GM21515 (cell line): ENCODE results near the gene ZNRD2.

Source experiments
- ATAC-seq: cut with Tn5 transposase; IDR thresholded peaks from one replicate; pipeline ENCODE4 v1.9.1; 2021; ENCODE audit not compliant: unreplicated experiment

ZNRD2 gene

GRCh38 chr11:65572356-65573051 lies 2.2 kb downstream of the ZNRD2 start, which contains the start of gene FAM89B:
Gene FAM89B, plus strand, starts transcription at chr11:65572538. Its CDS starts 132 bp downstream, at chr11:65572670.
- no peak for ATAC-seq

GRCh38 chr11:65573391-65574079 lies 3.3 kb downstream of the ZNRD2 start:
- no peak for ATAC-seq

GRCh38 chr11:65574109-65574810 lies 4.0 kb downstream of the ZNRD2 start:
- ATAC-seq, result no peak

- no peak for ATAC-seq
Measured at GRCh38 chr11:65574811-65575567, 4.7 kb downstream of the ZNRD2 start.

GRCh38 chr11:65575568-65576231 lies 5.4 kb downstream of the ZNRD2 start, which contains the start of gene EHBP1L1:
Gene EHBP1L1, plus strand, starts transcription at chr11:65576053. Its CDS starts 250 bp downstream, at chr11:65576303.
- ATAC-seq, result no peak

DNA sequence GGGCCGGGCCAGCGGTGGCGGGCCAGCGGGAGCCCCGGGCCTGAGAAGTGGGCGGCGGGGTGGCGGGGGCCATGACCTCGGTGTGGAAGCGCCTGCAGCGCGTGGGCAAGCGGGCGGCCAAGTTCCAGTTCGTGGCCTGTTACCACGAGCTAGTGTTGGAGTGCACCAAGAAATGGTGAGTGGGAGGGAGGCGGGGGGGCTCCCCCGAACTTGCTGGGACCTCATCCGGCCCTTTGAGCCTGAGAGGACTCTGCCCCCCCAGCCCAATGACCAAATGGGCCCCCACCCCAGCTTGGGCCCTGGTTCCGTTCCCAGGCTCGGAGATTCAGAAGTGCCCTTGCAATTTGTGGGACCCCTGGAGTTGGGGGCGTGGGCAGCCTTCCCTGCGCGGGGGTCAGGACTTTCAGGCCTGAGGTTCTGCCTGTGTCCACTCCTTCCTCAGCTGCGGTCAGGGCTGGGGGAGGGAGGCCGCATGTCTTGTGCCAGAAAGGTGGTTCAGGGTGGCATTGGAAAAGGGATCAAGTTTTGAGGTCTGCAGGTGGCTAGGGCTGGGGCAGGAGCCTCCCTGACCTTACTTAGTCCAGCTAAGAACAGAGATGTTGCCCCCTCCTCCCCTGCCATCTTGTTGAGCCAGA lies 6.1 kb downstream of the ZNRD2 start:
- ATAC-seq, result no peak

DNA sequence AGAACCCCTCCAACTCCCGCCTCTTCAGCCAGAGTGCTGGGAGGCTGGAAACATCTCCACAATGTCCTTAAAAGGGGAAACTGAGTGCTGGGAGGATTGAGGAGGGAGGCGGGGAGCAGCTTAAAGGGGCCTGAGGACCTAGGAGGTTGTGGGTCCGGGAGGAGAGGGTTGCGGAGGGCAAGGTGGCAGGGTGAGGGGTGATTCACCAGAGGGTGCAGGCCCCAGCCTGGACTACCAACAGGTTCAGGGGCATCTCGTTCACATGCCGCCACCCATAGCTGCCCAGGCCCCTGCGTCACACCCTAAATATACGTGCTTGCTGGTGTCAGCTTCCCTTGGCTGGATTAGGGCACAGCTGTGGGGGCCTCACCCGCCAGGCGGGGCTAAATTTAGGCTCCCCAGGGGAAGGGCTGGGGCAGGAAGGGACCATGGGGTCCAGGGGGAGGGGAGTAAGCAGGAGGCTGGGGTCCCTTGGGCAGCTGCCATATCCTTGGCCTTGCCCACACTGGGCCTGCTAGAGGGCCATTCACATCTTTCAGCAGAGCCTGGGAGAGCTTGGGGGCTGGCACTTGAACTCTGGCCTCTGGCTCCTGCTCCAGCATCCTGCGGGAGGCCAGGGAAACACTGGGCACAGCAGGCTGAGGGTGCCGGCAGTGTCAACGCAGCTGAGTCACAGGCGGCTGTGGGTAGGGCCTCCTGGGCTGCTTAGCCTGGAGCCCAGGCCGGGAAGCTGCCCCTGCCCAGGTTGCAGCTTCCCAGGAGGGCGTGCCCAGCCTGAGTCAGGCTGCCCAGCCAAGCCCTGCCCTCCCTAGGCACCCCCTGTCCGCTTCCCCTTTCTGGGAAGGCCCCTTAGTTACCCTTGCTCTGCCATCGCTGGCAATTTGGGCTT lies 6.8 kb downstream of the ZNRD2 start:
- ATAC-seq, result no peak

- ATAC-seq, result no peak
Measured at GRCh38 chr11:65577756-65578109, 7.5 kb downstream of the ZNRD2 start.

GRCh38 chr11:65578134-65578533 lies 7.9 kb downstream of the ZNRD2 start:
- no peak for ATAC-seq

- no peak for ATAC-seq
Measured at GRCh38 chr11:65578667-65579066, 8.4 kb downstream of the ZNRD2 start.

- no peak for ATAC-seq
Measured at GRCh38 chr11:65579291-65579690, 9.0 kb downstream of the ZNRD2 start.

GRCh38 chr11:65580031-65580692 lies 9.9 kb downstream of the ZNRD2 start:
- ATAC-seq, result no peak

DNA sequence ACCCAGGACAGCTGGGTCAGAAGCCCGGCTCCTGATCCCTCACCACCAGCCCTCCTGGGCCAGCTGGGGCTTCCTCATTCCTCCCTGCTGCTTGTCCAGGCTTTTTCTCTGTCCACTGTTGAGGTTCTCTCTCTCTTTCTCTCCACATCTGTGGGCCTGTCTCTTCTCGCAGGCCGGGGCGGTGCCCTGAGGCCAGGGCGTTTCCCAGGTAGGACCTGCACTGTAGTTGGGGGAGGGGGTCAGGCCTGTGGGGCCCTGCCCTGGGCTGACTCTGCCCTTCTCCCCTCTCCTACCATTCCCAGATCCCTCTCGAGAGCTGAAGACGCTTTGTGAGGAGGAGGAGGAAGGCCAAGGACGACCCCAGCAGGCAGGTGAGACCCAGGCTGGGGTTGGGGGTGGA lies 10.5 kb downstream of the ZNRD2 start:
- ATAC-seq, result no peak

DNA sequence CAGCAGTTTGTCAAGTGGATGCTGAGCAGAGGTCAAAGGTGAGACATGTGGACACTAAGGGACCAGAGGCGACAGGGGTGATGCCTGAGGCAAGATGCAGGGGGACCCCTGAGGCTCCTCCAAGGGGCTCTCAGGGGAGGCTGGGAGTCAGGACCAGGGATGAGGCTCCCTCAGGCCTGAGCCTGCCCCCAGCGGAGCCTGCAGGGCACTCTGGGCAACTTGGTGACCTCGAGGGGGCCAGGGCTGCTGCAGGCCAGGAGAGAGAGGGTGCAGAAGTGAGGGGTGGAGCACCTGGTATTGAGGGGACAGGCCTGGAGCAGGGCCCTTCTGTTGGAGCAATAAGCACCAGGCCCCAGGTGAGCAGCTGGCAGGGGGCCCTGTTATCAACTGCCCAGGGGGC lies 11.7 kb downstream of the ZNRD2 start:
- no peak for ATAC-seq

- no peak for ATAC-seq
Measured at GRCh38 chr11:65583589-65583988, 13.3 kb downstream of the ZNRD2 start.

GRCh38 chr11:65584106-65584505 lies 13.8 kb downstream of the ZNRD2 start:
- no peak for ATAC-seq

DNA sequence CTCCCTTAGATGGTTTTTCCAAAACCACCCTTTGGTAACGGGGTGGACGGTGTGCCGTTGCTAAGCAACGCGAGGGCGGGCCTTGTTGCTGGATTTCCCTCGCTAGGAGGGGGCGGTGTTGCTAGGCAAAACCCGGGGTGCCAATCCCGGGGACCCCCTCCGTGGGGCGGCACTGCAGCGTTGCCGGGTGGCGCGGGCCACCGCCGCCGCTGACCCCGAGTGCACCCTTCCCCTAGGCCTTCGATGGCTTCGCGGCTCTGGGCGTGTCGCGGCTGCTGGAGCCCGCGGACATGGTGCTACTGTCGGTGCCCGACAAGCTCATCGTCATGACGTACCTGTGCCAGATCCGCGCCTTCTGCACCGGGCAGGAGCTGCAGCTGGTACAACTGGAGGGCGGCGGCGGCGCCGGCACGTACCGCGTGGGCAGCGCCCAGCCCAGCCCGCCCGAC lies 14.5 kb downstream of the ZNRD2 start:
- ATAC-seq, result no peak

DNA sequence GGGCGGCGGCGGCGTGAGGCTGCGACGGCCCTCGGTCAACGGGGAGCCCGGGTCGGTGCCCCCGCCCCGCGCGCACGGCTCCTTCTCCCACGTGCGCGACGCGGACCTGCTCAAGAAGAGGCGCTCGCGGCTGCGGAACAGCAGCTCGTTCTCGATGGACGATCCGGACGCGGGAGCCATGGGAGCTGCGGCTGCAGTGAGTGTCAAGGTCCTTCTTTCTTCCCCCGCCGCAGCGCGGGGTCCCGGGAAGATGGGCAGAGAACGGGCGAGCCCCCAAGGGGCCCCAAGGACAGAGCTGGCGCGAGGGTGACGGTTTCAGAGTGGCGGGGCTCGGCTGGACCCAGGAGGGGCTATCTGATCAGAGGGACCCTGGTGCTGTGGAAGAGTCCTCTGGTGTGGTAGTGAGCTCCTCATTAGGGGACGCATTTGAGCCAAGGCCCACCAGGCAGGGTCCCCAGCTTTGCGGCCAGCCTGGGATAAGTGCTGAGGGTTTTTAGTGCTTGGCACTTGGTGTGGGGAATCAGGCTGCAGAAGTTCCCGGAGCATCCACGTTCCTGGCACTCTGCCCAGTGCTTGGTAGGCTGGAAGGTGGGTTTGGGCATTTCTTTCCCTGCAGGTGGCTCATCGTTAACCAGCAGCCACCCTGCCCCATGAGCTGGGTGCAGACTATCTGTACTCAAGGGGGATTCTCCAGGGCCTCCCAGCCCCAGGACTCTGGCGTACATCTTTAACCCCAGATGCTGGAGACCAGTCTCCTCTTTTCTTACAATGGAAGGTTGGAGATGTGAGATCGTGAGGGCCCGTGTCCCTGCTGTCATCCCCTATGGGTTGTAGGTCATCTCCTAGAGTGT lies 15.3 kb downstream of the ZNRD2 start:
- ATAC-seq, result no peak
